NCI-H69 (cell line): ENCODE results near the gene HRCT1.
"Not testable (repeated sequence)": the region's sequence is repeated elsewhere in the genome, so short reads cannot be mapped to it uniquely, and the experiment has no call there.

Experiments used
- DNase-seq: peaks from one replicate; lab custom pipeline; 2025; lab: John Stamatoyannopoulos, UW

Gene HRCT1

DNA sequence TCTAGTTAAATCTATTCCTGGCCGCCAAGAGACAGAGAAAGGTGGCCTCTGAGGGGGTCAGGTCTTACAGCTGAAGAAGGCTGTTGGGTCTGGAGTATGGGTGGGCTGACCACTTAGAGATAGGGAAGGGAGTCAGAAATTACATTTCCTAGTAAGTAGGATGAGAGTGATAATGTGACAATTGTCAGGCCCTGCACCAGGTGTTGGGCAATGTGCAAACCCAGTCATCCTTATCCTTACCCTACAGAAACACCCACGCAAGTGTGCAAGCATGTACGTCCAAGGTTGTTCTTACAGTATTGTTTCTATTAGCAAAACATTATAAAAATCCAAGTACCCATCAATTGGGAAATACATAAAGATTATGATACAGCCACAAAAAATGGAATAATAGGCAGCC lies 12.8 kb downstream of the HRCT1 start:
- DNase-seq = no peak

DNA sequence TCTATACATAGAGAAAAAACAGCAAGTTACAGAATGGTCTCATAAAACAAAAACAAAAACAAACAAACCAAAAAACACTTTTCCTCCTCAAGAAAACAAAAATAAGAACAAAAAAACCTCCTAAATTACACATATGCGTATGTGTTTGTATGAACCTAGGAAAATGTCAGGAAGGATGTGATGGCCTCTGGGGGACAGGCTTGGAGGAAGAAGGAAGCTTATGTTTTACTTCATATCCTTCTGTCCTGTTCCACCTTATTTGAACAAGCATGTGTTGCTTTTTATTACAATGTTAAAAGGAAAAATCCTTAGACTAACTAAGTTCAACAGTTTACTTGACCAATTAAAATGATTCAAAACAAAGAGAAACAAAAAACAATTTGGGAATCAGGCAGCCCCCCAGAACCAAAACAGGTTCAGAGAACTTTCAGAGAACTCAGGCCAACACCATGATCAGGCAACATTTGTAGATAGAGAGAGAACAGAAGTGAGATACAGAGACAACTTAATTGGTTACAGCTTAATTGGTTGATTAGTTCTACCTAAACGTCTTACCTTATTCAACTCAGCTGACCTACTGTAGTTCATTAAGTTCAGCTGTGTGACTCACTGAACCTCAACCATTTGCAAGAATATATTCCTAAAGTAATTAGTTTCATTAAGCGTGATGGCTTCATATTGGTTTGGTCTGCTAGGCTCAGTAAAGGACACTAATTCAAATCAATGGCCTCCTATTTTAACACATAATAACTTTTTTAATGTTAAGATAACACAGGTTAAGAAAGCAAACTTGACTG lies 13.4 kb downstream of the HRCT1 start:
- no peak for DNase-seq

DNA sequence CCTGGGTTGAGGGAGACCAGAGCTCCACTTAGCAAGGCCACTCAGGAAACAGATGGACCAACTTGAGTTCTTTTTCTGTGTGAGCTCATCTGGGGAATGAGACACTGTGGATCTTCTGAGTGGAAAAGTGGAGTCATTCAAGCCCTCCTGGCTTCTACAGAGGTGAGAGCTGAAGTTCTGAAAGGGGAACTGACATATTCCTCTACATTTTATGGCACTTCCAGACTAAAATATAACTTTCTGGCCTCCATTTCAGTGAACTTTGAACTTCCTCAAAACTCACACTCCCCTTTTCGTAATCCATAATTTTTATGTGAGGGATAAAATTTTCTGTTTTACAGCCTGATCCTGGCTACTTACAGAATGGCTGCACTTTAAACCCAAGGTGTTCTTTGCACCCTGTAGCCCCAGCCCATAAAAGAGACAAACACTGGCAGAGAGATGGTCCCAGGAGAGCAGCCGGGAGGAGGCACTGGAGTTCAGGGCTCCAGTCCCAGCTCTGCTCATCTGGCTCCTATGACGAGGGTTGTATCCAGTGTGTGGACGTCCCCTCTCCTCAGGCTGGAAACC lies 14.1 kb downstream of the HRCT1 start:
- DNase-seq = no peak

DNA sequence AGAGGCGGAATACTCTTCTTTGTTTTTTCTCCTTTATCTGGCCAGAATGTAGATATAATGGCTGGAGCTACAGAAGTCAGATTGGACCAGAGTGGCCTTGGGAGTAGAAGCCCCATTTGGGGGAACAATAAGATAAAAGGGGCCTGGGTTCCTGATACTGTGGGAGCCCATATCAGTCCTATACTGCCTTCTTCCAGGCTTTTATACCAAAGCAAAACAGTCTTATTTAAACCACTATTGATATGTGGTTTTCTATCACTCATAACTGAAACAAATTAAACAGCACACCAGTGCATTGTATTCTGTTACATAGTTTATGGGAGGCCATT lies 17.6 kb downstream of the HRCT1 start:
- no peak for DNase-seq

DNA sequence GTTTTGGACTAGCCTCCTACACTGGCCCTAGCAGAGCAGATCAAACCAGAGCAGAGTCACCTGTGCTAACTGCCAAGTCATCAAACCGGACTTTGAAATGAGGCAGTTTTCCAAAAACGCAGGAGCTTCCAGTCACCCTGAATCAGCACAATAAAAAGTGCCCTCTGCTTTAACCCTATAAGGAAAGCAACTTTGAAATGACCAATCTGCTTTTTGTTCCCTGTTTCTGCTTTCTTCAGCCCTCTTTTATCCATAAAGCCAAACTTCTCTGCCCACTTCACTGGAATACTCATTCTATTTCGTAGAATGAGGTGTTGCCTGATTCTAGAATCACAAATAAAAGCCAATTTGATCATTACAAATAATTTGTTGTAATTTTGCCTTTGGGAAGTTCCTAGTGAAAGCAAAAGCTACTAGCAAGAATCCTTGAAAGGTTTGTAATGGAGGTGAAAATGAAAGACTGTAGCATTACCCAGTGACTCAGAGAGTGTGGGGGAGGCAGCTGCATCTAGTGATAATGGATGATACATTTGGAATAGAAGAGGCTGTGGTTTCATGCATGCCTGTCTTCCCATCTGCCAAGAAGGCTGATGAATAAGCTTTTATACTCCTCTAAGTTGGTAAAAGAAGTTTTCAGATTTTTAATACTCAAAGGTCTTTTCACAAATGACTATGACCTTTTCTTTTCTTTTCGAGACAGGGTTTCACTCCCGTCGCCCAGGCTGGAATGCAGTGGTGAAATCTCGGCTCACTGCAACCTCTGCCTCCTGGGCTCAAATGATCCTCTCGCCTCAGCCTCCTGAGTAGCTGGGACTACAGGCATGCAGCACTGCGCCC lies 18.1 kb downstream of the HRCT1 start:
- DNase-seq = no peak

DNA sequence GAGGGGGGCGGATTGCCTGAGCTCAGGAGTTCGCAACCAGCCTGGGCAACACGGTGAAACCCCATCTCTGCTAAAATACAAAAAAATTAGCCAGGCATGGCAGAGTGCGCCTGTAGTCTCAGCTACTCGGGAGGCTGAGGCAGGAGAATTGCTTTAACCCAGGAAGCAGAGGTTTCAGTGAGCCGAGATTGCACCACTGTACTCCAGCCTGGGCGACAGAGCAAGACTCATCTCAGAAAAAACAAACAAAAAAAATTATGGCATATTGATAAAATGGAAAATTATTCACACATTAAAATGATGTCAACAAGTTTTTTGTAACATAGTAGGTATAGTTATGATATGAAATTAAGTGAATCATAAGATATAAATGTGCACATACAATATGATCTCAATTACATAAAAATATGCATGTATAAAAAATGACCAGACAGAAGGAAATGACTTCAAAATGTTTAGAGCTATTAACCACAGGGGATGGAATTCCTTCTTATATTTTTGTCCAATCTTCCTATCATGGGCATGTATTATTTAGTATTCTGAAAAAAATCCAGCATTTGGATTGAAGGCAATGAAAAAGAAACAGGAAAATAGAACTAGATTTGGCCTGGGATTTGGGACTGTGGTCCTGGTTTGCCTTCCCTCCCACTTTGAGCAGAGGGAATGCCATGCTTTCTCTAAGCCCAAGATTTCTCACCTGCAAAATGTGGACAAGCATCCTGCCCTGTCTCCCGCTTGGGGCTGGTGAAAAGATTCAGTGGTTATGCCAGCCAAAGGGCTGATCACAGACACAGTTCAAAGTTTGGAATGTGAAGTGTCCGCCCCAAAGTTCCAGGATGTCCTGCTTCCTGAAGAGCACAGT lies 22.8 kb downstream of the HRCT1 start:
- no peak for DNase-seq

DNA sequence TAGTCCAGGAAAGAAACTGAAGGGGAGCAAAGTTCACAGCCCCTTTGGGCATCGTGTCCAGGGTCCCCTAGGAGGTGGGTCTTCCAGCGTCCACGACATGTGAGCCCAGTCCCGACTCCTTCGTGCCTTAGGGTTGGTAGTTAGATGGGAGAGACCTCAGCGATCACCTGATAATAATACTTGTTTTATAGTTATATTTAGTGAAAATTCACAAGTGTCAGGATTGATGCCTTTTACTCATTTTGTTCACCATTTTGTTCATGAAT lies 23.4 kb downstream of the HRCT1 start:
- no peak for DNase-seq

DNA sequence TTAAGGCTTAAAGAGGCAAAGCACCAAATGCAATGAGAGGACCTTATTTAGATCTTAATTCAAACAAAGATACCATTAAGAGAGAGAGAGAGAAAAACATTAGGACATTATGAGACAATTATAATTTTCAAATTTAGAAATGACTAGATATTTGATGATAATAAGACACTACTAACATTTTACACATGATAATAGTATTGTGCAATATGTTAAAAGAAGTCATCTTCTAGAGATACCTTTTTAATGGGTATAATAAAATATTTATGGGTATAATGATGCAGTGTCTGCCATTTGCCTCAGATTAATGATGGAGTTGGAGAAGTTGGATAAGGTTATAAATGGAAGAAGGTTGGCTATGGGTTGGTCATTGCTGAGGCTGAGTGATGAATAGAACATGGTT lies 24.5 kb downstream of the HRCT1 start:
- no peak for DNase-seq

DNA sequence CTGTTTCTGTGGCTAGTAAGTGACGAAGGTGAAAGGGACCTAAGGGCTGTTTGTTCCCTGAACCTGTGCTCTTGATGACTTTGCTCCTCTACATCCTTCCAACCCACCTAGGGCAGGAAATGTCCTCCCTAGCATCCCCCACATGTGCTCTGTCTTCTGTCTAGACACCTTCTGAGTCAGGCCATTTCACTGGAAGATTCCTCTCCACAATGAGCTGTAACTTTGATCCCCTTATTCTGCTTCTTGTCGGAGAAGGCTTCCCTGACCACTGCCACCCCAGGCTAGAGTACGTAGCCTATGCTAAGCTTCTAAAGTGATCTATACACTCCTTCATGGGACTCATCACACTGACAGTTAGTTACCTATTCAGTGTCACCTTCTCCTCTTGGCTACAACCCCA lies 25.0 kb downstream of the HRCT1 start:
- no peak for DNase-seq

DNA sequence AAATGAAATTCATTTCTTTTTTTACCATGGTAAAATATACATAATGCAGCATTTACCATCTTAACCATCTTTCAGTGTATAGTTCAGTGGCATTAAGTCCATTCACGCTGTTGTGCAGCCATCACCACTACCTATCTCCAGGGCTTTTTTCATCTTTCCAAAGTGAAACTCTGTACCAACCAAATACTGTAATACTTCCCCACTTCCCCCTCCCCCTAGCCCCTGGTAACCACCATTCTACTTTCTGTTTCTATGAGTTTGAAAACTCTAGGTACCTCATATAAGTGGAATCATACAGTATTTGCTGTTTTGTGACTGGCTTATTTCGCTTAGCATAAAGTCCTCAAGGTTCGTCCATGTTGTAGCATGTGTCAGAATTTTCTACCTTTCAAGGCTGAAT lies 26.7 kb downstream of the HRCT1 start:
- no peak for DNase-seq

DNA sequence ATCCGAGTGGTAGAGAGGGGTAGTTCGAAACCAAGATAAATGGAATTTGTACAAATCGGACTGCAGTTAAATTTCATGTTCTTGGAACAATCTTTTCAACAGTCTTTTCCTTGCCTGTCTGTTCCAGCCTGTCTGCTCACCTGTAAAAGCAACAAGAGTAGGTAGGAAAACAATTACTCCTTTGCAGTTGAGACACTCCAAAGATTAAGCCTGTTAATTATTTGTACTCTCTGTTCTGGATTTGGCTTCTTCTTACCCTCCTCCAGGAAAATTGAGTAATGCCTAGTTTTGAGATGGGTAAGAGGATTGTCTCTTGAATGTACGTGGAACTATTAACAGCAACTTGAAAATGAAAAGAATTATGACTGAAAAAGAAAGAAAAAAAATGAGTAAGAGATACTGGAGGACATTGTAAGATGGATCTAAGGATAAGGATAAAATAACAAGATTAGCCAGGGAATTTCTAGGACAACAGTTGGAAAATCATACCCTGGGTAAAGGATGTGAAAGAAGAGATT lies 27.6 kb downstream of the HRCT1 start:
- no peak for DNase-seq

DNA sequence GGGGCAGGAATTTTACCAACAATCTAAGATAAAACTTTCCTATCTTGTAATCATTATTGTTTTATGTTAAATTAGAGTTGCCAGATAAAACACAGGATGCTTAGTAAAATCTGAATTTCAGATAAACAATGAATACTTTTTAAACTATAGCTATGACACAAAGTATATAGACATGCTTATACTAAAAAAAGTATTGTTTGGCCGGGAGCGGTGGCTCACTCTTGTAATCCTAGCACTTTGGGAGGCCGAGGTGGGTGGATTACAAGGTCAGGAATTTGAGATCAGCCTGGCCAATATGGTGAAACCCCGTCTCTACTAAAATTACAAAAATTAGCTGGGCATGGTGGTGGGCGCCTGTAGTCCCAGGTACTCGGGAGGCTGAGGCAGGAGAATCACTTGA lies 28.1 kb downstream of the HRCT1 start:
- DNase-seq = not testable (repeated sequence)

DNA sequence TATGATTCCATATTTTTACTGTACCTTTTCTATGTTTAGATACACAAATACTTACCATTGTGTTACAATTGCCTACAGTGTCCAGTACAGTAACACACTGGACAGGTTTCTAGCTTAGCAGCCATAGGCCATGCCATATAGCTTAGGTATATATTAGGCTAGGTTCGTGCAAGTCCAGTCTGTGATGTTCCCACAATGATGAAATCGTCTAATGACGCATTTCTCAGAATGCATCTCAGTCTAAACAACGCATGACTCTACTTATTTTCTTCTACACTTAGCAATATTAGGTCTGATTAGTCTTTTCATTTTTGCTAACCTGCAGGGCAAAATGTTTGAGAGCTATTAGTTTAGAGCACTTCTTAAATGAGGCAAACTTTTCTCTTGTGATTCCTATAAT lies 29.3 kb downstream of the HRCT1 start:
- no peak for DNase-seq

DNA sequence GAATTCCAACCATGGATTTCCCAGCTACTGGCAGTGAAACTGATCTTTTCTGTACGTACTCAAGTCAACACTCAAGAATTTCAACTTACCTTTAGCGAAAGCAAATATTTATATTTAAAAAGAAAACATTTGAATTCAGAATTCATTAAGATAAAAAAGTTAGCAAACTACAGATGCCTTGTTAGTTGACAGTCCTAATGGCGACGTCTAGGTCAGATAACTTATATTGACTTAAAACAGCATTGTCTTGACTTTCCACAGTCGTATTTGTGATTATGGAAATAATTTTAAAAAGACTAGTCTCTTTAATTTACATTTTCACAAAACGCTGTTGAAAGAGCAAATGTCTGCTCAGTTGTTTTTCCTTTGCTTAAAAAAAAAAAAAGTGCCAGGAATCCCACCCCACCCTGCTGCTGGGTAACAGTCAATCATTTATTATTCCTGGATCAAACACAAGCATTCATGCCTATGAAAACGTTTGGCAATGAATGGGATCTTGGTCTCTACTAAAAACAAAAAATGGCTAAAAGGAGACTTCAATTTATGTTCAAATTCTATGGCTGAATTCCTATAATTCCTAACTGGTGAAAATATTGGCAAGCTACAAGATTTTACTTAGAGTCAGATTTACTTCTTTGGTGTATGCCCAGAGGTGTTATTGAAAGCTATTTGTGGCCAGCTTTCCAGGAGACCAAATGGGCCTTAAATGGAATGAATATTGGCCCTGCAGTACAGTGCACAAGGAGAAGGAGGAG lies 29.9 kb downstream of the HRCT1 start:
- no peak for DNase-seq

DNA sequence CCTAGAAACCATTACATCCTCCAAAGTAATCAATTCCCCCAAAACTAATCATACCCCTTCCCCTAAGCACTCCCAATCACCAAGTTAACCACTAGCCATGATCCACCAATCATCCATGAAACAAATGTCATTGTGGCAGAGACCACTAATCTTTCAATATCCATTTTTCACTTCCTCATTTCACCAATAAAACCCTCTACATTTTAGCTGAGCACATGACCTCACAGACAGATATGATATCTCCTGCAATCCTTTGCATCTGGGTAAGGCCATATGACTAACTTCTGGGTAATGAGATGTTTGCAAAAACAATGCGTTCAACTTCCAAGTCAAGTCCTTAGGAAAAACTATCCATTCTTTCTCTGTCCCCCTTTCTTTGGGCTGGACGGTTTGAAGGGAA lies 31.2 kb downstream of the HRCT1 start:
- no peak for DNase-seq

DNA sequence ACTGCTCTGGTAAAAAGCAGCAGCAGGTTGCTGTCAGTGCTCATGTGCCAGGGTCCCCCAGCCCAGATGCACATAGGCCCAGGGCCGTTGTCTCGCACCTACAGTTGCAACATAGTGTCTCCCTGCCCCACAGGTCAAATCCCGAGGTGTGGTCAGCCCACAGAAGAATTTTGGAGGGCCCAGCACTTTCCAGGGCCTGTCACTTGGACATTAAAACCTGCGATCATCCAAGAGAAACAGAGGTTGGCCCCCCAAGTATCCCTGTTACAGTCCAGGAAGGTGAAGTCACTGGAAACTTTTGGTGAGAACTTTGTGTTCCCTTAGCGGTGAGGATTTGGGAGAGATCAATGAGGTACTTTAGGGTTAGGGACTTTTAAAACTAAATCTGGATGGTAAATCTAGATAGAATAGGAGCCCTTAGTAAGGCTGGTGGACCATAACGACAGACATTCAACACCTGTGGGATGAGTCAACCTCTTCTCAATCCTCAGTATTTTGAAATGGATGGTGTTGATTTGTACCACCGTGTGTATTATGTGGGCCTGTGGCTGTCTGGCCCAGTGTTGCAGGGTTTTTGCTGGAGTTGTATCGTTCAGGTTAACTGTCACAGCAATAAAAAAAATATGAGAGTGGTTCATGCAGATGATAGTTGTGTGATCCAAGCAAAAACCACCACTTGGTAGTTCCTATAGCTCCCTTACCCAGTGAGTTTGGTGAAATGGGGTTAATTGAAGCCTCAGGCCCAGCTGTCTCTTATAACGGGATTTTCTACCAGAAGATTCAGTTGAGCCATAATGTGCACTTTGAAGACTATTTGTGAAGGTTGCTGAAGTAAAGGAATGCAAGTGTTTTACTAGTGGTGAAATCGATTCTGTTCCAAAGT lies 32.7 kb downstream of the HRCT1 start:
- no peak for DNase-seq

DNA sequence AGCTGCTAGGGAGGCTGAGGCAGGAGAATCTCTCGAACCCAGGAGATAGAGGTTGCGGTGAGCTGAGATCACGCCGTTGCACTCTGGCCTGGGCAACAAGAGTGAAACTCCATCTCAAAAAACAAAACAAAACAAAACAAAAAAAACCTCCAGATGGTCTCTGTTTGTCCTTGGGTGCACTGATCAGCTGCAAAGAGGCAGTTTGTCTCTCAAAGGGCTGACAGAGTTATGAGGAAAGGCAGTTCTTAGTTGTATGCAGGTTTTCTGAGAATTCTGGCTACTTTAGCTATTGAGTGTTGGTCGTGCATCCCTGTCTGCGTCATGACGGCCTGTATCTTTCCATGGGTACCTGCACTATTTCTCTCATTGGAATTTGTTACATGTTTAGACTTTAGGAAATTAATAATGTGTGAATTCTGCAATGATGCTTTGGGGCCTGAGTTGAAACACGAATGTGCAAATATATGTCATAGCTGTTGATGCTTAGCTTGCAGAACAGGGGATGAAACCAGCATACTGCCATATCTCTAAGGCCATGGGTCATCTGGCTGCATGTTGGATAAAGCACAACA lies 33.8 kb downstream of the HRCT1 start:
- no peak for DNase-seq

DNA sequence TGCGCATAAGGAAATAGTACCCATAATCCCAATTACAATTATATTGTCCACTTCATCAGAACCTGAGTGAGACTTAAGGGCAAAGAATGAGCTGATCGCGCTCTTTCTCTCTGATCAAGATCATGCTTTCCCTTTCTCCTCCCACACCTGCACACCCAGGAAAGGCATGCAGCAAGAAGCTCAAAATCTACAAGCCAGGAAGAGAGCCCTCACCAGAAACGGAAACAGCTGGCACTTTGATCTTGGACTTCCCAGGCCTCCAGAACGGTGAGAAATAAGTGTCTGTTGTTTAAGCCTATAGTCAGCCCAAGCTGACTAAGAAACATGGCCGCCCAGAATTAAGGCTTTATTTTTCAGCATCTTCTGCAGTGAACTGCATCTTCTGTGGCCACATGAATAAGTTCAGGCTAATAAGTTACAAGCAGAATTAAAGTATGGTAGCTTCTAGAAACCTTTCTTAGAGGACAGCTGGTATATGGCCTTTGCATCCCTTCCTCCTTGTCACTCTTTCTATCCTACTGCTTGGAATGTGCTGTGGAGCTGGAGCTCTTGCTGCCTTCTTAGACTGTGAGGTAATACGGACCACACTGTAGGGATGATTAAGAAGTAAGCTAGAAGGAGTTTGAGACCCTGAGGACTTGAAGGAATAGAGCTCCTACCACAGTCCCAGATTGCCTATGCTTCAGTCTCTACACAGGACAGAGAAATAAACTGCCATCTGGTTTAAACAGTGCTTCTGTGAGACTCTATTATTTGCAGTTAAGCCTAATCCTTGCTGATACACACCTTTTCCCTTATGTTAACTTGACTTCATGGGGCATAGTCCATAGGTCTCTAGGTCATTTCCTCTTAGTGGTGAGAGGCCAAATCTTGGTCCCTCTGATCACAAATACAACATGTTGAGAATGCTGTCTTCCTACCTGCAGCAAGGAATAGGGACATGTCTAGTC lies 34.7 kb downstream of the HRCT1 start:
- DNase-seq = no peak

DNA sequence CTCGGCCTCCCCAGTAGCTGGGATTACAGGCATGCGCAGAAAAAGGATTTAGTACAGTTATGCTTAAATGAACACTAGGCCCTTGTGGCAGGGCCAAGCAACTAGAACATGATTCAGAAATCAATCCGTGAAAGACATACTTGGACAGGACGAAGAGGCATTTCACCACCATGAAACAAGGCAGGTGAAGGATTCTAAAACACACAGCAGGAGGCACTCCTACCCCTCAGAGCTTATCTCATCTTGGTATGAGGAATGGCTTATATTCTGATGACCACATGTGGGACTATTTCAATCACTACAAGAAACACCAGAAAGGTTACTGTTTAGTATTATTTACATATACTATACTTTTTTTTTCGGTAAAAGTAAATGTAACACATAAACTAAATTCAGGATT lies 36.3 kb downstream of the HRCT1 start:
- DNase-seq = no peak
